ENCODE results near the gene UNC5B.
"Not testable (repeated sequence)": the region's sequence is repeated elsewhere in the genome, so short reads cannot be mapped to it uniquely, and the experiment has no call there.

UNC5B gene

DNA sequence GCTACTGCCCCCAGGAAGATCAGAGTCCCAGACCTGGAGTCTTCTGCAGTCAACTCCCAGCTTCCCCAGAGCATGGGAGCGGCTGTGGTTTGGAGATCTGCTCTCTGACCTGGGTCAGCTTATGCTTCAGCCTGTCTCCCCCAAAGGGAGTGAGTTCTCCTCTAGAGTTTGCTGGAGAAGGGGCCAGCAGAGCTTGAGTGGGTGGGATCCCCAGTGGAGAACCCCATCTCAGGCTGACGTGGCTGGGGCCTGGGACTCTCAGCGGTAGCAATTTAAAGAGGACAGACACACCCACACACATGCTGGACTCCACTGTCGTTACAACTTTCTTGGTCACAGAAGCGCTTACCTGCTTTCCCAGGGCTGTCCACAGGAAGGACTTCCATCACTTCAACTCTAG is 6.3 kb downstream of the UNC5B start:
- no peak overlapping the region for H3K27ac ChIP-seq
- TF ChIP-seq, protein P1, sequence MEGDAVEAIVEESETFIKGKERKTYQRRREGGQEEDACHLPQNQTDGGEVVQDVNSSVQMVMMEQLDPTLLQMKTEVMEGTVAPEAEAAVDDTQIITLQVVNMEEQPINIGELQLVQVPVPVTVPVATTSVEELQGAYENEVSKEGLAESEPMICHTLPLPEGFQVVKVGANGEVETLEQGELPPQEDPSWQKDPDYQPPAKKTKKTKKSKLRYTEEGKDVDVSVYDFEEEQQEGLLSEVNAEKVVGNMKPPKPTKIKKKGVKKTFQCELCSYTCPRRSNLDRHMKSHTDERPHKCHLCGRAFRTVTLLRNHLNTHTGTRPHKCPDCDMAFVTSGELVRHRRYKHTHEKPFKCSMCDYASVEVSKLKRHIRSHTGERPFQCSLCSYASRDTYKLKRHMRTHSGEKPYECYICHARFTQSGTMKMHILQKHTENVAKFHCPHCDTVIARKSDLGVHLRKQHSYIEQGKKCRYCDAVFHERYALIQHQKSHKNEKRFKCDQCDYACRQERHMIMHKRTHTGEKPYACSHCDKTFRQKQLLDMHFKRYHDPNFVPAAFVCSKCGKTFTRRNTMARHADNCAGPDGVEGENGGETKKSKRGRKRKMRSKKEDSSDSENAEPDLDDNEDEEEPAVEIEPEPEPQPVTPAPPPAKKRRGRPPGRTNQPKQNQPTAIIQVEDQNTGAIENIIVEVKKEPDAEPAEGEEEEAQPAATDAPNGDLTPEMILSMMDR (conservative IDR thresholded peaks at IDR 0.05): no peak

DNA sequence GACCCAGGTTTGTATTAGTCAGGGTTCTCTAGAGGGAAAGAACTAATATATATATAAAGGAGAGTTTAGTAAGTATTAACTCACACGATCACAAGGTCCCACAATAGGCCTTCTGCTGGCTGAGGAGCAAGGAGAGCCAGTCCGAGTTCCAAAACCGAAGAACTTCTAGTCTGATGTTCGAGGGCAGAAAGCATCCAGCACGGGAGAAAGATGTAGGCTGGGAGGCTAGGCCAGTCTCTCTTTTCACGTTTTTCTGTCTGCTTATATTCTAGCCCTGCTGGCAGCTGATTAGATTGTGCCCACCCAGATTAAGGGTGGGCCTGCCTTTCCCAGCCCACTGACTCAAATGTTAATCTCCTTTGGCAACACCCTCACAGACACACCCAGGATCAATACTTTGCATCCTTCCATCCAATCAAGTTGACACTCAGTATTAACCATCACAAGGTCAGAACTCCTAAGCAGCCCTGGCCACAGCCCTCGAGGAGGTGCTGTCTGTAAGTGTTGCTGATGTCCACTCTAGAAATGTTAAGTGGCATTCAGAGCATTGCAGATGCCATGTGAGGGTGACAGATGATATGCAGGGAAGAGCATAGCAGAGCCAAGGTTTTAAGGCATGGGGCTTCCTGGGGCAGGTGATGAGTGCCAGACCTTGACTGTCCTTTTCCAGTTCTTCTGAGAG is 7.0 kb downstream of the UNC5B start:
- not testable (repeated sequence) for H3K27ac ChIP-seq

DNA sequence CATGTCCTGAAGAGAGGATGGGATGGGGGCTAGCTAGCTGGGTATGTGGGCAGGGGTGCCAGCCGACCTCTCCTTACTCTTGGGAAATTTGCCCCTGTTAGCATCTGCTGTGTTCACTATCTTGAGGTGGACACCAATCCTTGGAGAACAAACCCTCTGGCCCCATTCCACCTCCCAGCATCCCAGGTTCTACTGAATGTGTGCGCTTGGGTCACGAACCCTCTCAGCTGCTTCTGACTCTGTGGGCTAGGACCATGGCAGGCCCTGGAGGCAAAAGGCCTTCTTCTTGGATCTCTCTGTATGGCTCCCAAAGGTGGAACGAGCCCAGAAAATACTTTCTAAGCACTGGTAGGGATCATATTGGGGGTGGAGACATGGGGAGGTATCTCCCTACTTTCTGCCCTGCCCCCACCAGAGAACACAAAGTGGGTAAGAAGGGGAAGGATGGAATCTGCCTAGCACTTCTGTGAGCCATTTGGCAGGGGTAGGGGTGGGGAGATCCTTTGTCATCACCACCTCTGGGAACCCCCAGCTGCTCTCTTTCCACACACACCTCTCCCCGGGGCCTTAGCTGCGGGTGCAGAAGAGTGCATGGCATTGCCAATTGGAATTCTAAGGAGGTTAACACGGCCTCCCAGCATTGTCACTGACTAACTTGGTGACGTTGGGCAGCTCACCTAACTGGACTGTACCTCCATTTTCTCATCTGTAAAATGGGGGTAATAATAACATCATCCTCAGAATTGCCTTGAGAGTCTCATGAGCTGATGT is 7.7 kb downstream of the UNC5B start:
- no peak overlapping the region for H3K27ac ChIP-seq
- TF ChIP-seq, protein P1 (conservative IDR thresholded peaks at IDR 0.05): no peak

DNA sequence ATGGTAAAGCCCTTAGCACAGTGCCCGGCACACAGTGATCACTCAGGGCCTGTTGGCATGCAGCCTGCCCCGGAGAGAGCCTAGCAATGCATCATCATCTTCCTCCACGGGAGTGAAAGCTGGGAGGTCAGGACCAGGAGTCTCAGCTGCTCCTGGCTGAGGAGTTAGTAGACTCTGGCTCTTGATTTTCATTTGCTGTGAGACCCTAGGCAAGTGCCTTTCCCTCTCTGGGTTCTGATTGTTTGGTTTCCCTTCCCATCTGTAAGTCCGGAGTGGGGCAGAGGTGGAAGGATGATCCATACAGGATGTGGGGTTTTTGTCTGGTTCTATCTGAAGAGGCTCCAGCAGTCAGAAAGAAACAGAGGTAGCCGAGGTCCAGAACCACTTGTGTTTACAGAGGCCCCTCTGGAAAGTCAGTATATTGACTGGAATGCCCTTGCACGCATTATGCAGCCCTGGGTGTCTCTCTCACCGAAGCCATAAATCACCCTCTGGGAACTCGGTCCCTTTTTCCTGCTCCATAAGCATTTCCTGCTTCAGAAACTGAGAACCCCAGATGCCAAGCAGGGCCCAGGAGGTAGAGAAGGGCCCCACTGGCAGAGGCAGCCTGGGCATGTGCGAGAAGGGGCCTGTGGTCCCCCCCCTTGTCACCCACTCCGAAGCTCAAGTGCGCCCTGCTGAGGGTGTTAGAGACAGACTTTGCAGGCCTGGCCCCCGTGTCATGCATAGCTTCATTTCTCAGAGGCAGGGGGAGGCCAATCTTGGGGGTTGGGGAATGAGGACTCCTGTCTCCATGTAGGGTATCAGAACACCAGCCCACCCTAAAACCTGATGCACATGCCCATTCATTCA is 8.5 kb downstream of the UNC5B start:
- H3K27ac ChIP-seq: no peak overlapping the region
- TF ChIP-seq, protein P1 (conservative IDR thresholded peaks at IDR 0.05): no peak

DNA sequence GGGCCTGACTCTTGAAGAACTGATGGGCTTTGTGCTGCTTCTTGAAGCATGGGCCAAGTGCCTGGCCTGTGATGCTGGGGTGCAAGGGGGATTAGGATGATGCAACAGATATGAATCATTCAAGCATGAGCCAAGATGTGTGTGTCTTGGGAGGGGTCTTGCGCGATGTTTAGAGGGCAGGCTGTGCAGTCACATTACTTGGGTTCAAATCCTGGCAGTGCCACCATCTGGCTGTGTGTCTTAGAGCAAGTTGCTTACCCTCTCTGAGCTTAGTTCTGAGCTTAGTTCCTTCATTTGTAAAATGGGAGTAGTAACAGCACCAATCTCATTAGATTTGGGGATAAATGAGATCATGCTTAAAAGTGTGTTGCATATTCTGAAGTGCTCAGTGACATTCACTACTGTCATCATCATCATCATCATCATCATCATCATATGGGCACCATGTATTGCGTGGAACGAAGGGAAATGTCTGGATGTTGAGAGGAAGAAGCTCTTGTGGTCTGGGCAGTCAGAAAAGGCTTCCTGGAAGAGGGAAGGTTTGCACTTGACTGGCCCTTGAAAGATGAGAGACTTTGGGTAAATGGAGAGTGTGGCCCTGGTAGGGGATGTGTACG is 9.3 kb downstream of the UNC5B start:
- TF ChIP-seq, protein P1 (conservative IDR thresholded peaks at IDR 0.05): no peak
- H3K27ac ChIP-seq: no peak overlapping the region

DNA sequence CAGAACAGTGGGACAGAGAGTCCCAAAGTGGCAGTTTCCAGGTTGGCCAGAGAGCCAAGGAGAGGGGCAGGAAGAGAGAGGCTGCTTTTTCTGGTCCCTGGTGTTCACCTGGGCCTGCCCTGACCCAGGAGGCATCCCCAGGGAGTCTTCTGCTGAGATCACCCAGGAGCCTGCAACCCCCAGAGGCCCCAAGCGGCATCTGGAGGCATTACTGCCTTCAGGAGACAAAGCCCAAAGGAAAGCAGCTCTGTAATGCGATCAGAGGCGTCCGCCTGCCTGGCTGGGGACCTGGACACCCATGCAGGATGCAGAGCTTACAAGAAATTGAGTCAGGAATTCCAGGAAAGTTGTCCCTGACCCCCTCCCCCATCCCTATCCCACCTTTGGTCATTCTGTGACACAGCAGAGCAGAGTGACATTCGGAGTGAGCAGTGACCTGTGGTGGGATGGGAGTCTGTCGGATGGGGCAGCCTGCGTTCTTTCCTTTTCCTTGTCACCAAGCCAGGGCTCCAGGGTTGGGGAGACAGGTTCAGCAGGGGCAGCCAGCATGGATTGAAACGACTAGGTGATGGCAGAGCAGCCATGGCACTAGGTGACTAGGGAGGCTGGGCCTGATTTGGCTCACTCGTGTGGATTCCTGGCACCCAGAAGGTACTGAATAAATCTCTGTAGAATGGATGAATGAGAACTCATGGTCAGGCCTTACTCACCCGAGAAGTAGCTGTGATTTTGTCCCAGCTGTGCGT is 10.4 kb downstream of the UNC5B start:
- TF ChIP-seq, protein P1 (conservative IDR thresholded peaks at IDR 0.05): no peak
- H3K27ac ChIP-seq: no peak overlapping the region

DNA sequence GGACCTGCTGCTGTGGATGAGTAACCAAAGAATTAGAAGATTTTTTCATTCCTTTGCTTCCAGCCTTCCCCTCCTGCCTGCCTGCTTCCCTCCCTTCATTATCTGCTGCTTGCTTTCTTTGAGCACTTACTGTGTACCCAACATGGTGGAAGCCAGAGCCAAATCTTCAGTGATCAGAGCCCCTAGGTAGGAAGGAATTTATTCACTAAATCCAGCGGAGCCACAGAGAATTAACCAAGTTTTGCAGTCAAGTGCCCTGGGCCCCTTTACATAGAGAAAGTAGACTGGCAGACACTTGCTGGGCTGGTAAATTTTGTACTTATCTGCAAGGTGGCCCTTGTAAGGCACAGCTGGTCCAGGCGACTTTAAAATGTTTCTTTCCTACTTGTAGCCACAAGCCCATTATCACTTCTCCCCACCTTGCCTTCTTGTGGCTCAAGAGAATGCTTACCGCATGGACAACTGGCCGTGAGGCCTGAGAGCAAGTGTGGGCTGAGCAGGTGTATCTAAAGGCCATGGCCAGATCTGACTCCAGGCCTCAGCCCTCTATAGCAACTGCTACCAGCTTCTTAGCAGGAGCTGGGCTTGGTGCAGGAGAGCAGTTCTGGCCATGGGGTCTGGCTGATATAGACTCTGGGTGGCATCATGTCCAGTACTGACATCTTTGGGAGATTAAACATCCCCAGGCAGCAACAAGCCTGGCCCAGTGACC is 11.1 kb downstream of the UNC5B start:
- TF ChIP-seq, protein P1 (conservative IDR thresholded peaks at IDR 0.05): no peak
- no peak overlapping the region for H3K27ac ChIP-seq
